Right lobe of liver (tissue), 4 donors: ENCODE results near the gene PPP2R5C.

ENCODE experiments used
- POLR2A ChIP-seq: fragments of 450-650 bp; IDR thresholded peaks from one replicate; pipeline ENCODE4 v1.6.1; 2017; ENCODE audit warnings: antibody characterized with exemption, mild to moderate bottlenecking
- TF ChIP-seq, protein P1 (sequence below), 4 donors: fragments of 200-600 bp in 3 of 4; fragments of 450-650 bp in 1 of 4; IDR thresholded peaks; one replicate each; pipeline versions ENCODE4 v1.5.1 to v1.8.0; 2016 to 2022; ENCODE audit warnings: antibody characterized with exemption in 4 of 4, mild to moderate bottlenecking in 2 of 4
- donor health status: DM: no; HTN: no; CAD: no.
- donor health status: DM: no; HTN: no; CAD: no.
- donor health status: DM: no; HTN: yes; CAD: no.

- TF ChIP-seq, protein P1, sequence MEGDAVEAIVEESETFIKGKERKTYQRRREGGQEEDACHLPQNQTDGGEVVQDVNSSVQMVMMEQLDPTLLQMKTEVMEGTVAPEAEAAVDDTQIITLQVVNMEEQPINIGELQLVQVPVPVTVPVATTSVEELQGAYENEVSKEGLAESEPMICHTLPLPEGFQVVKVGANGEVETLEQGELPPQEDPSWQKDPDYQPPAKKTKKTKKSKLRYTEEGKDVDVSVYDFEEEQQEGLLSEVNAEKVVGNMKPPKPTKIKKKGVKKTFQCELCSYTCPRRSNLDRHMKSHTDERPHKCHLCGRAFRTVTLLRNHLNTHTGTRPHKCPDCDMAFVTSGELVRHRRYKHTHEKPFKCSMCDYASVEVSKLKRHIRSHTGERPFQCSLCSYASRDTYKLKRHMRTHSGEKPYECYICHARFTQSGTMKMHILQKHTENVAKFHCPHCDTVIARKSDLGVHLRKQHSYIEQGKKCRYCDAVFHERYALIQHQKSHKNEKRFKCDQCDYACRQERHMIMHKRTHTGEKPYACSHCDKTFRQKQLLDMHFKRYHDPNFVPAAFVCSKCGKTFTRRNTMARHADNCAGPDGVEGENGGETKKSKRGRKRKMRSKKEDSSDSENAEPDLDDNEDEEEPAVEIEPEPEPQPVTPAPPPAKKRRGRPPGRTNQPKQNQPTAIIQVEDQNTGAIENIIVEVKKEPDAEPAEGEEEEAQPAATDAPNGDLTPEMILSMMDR (IDR thresholded peaks at IDR 0.05): no peak
- TF ChIP-seq POLR2A: no peak
These were observed 19.9 kb downstream of the PPP2R5C start for GRCh38 chr14:101781240-101782061.
